Liver (tissue), 9 donors: Measurements from ENCODE around the gene RAD54L2. TPM values are rescaled to one million over a fixed set of nuclear protein-coding genes. Genes with fewer than 3 reads are reported as not detected.

Experiments
- DNase-seq: peaks from one replicate; pipeline ENCODE4 v3.0.0-alpha.2; 2017; ENCODE audit warnings: low spot score
- H3K27ac ChIP-seq, 2 donors: one replicate each; pipeline ENCODE4 v1.7.0; 2013; ENCODE audit warnings: inconsistent platforms in 2 of 2, low read length in 2 of 2, control low read depth in 1 of 2, low read depth in 1 of 2, mild to moderate bottlenecking in 1 of 2
- H3K27me3 ChIP-seq, 4 donors: one replicate each; pipeline versions ENCODE4 v1.6.1 to v1.7.0; 2013; ENCODE audit warnings: low read length in 3 of 4, inconsistent platforms in 1 of 4, mild to moderate bottlenecking in 1 of 4, moderate library complexity in 1 of 4; ENCODE audit not compliant: control insufficient read depth in 4 of 4, insufficient read depth in 4 of 4
- H3K36me3 ChIP-seq, 4 donors: one replicate each; pipeline versions ENCODE4 v1.6.1 to v1.7.0; 2013; ENCODE audit warnings: low read length in 3 of 4, mild to moderate bottlenecking in 3 of 4, low read depth in 1 of 4, moderate library complexity in 1 of 4; ENCODE audit not compliant: control insufficient read depth in 4 of 4, insufficient read depth in 3 of 4
- H3K4me1 ChIP-seq, 4 donors: one replicate each; pipeline versions ENCODE4 v1.6.1 to v1.7.0; 2013; ENCODE audit warnings: low read length in 3 of 4, mild to moderate bottlenecking in 3 of 4, moderate library complexity in 1 of 4; ENCODE audit not compliant: control insufficient read depth in 4 of 4, insufficient read depth in 4 of 4
- H3K4me3 ChIP-seq, 3 donors: one replicate each; pipeline versions ENCODE4 v1.6.1 to v1.7.0; 2013; ENCODE audit warnings: low read length in 3 of 3, control low read depth in 1 of 3, low read depth in 1 of 3, mild to moderate bottlenecking in 1 of 3
- H3K9ac ChIP-seq, 2 donors: one replicate each; pipeline ENCODE4 v1.7.0; 2013; ENCODE audit warnings: low read length in 2 of 2, mild to moderate bottlenecking in 2 of 2, moderate library complexity in 2 of 2, control low read depth in 1 of 2, low read depth in 1 of 2
- H3K9me3 ChIP-seq, 4 donors: one replicate each; pipeline versions ENCODE4 v1.6.1 to v1.7.0; 2013; ENCODE audit warnings: low read length in 3 of 4; ENCODE audit not compliant: control insufficient read depth in 4 of 4
- CTCF ChIP-seq: fragments of 150-350 bp; IDR thresholded peaks from 2 replicates; pipeline ENCODE4 v1.5.1; 2017; ENCODE audit warnings: improper control_type of control experiment, low read depth, low read length; ENCODE audit not compliant: missing input control
- EGR1 ChIP-seq, 2 donors: IDR thresholded peaks; 2 replicates each; pipeline ENCODE4 v1.6.1; 2016 to 2018; ENCODE audit warnings: antibody characterized with exemption in 2 of 2, low read depth in 2 of 2
- FOXA1 ChIP-seq: IDR thresholded peaks from 2 replicates; pipeline ENCODE4 v1.6.1; 2016; ENCODE audit warnings: antibody characterized with exemption
- FOXA2 ChIP-seq: IDR thresholded peaks from 2 replicates; pipeline ENCODE4 v1.6.1; 2016; ENCODE audit warnings: antibody characterized with exemption
- GABPA ChIP-seq, 2 donors: IDR thresholded peaks in 1 of 2; conservative IDR thresholded peaks in 1 of 2; 2 replicates each; pipeline ENCODE4 v1.6.1; 2016; ENCODE audit warnings: antibody characterized with exemption in 2 of 2, mild to moderate bottlenecking in 1 of 2, moderate library complexity in 1 of 2
- HNF4A ChIP-seq, 2 donors: conservative IDR thresholded peaks; 2 replicates each; pipeline ENCODE4 v1.6.1; 2016; ENCODE audit warnings: antibody characterized with exemption in 2 of 2, mild to moderate bottlenecking in 2 of 2
- HNF4G ChIP-seq: IDR thresholded peaks from 2 replicates; pipeline ENCODE4 v1.6.1; 2016; ENCODE audit warnings: antibody characterized with exemption
- JUND ChIP-seq, 2 donors: IDR thresholded peaks; 2 replicates each; pipeline ENCODE4 v1.6.1; 2016; ENCODE audit warnings: antibody characterized with exemption in 2 of 2
- MAX ChIP-seq: IDR thresholded peaks from 2 replicates; pipeline ENCODE4 v1.6.1; 2016; ENCODE audit warnings: antibody characterized with exemption
- NR2F2 ChIP-seq: IDR thresholded peaks from 2 replicates; pipeline ENCODE4 v1.6.1; 2016; ENCODE audit warnings: antibody characterized with exemption
- RAD21 ChIP-seq, 2 donors: IDR thresholded peaks; 2 replicates each; pipeline ENCODE4 v1.6.1; 2016; ENCODE audit warnings: antibody characterized with exemption in 2 of 2, mild to moderate bottlenecking in 2 of 2
- REST ChIP-seq: IDR thresholded peaks from 2 replicates; pipeline ENCODE4 v1.6.1; 2016; ENCODE audit warnings: antibody characterized with exemption, mild to moderate bottlenecking
- RXRA ChIP-seq, 2 donors: IDR thresholded peaks; 2 replicates each; pipeline ENCODE4 v1.6.1; 2017 to 2018; ENCODE audit warnings: antibody characterized with exemption in 2 of 2, mild to moderate bottlenecking in 1 of 2
- SP1 ChIP-seq: IDR thresholded peaks from 2 replicates; pipeline ENCODE4 v1.6.1; 2018; ENCODE audit warnings: antibody characterized with exemption, mild to moderate bottlenecking
- TAF1 ChIP-seq: conservative IDR thresholded peaks from 2 replicates; pipeline ENCODE4 v1.6.1; 2016; ENCODE audit warnings: antibody characterized with exemption, mild to moderate bottlenecking
- YY1 ChIP-seq: IDR thresholded peaks from 2 replicates; pipeline ENCODE4 v1.6.1; 2016; ENCODE audit warnings: antibody characterized with exemption, mild to moderate bottlenecking
- ZBTB33 ChIP-seq: IDR thresholded peaks from 2 replicates; pipeline ENCODE4 v1.6.1; 2016; ENCODE audit warnings: antibody characterized with exemption
- WGBS: extraction: QIAGEN DNeasy Blood & Tissue Kit; methylation state at CpG from one replicate; pipeline ENCODE4 v1.1.7; 2013; 5-methylcytosine and 5-hydroxymethylcytosine counted together
- polyA plus RNA-seq, 2 donors: library from polyadenylated mRNA; stranded (reverse) in 1 of 2; unstranded in 1 of 2; fragments of 200-250 nt in 1 of 2; fragments of >200 nt in 1 of 2; fragmentation: Nextera tagmentation in 1 of 2; extraction: Ambion mirVana in 1 of 2; gene quantifications; one replicate each; pipeline versions ENCODE4 v1.2.1 to v1.2.3, GENCODE V29; 2013 to 2015
- total RNA-seq, 2 donors: library from RNA; depleted of rRNA; stranded (reverse); fragments of >200 nt; gene quantifications; one replicate each; pipeline ENCODE4 v1.2.3, GENCODE V29; 2014
- TF ChIP-seq, protein P1 (sequence below): IDR thresholded peaks from 2 replicates; pipeline ENCODE4 v1.6.1; 2016; ENCODE audit warnings: antibody characterized with exemption
- donor health status: healthy.
- donor health status: healthy.
- donor health status: healthy.
- donor health status: healthy.
- donor health status: healthy.

RAD54L2 gene
- total and polyA plus RNA-seq, 4 donors, result 1.9 to 25.1 (median 8.0) TPM

DNA sequence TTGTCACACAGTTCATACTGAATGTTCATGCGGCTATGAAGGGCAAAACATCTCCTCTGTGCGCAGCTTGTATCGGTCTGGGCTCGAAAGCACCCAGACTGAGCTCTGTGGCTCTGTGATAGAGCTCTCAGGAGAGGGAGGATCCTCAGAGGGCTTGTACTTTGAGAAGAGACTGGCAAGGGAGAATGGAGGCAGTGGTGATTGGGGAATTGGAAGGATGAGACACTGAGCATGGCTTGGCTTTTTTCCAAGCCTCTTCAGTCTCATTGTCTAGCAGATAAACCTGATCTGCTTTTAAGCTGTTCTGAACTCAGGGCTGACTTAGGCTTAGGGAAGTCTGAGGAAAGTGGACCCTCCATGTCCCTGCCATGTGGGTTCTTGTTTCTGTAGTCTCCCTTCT is 43.0 kb downstream of the RAD54L2 start:
- no peak for DNase-seq
- Histone ChIP-seq H3K9ac (no peak overlapping the region), H3K9me3 (no peaks in the 10 kb centered on the region), H3K27me3 (no peaks in the 10 kb centered on the region), H3K36me3 (peaks cover 0 to 5% (median 0%) of the 10 kb centered on the region in 4 donors), H3K4me3 (no peak overlapping the region), H3K4me1 (peaks cover 0 to 5% (median 0%) of the 10 kb centered on the region in 4 donors), H3K27ac (no peak overlapping the region)
- 96% methylated on average over 4 of the region's 4 CpGs for WGBS
- TF ChIP-seq NR2F2 (no peak), JUND (IDR thresholded peaks at IDR 0.05) (no peak)

- H3K36me3 ChIP-seq, result peaks cover 0 to 6% (median under 1%) of the 10 kb centered on the region in 4 donors
- no peak for DNase-seq
- H3K9me3 ChIP-seq, result no peaks in the 10 kb centered on the region
- H3K4me3 ChIP-seq, result no peak overlapping the region
- no peak overlapping the region for H3K9ac ChIP-seq
- H3K27ac ChIP-seq, result no peak overlapping the region
- WGBS, result 90% methylated on average over 4 of the region's 4 CpGs
- H3K4me1 ChIP-seq, result no peaks in the 10 kb centered on the region
- no peaks in the 10 kb centered on the region for H3K27me3 ChIP-seq
- TF ChIP-seq ZBTB33 (no peak), SP1 (no peak), GABPA (IDR thresholded peaks at IDR 0.05 in 1 of 2, conservative IDR thresholded peaks at IDR 0.05 in 1 of 2) (no peak), YY1 (no peak), FOXA1 (no peak), FOXA2 (no peak), RAD21 (IDR thresholded peaks at IDR 0.05) (no peak), EGR1 (IDR thresholded peaks at IDR 0.05; ENCODE audit: low read depth in 2 of 2) (no peak), JUND (IDR thresholded peaks at IDR 0.05) (no peak), TAF1 (no peak), HNF4G (no peak), HNF4A (conservative IDR thresholded peaks at IDR 0.05) (no peak), NR2F2 (no peak), MAX (no peak), RXRA (IDR thresholded peaks at IDR 0.05) (no peak), REST (no peak), CTCF (no peak)
- TF ChIP-seq, protein P1, sequence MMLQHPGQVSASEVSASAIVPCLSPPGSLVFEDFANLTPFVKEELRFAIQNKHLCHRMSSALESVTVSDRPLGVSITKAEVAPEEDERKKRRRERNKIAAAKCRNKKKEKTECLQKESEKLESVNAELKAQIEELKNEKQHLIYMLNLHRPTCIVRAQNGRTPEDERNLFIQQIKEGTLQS, result no peak
Observed at GRCh38 chr3:51585197-51585596, 46.7 kb downstream of the RAD54L2 start.
